ENCODE results near the gene SLC25A4.
A peak's percentile ranks its signal among the peaks of the same experiment; 100 is the strongest.

The SLC25A4 gene

GRCh38 chr4:185120631-185120946 lies 22.5 kb upstream of the SLC25A4 start:
- no peak for DNase-seq (ENCODE audit: low spot score)

GRCh38 chr4:185122681-185123345 lies 20.3 kb upstream of the SLC25A4 start:
- DNase-seq (ENCODE audit: low spot score), result no peak

- no peak for DNase-seq (ENCODE audit: low spot score)
Observed at GRCh38 chr4:185124006-185124405, 19.1 kb upstream of the SLC25A4 start.

- DNase-seq (ENCODE audit: low spot score), result no peak
Observed at GRCh38 chr4:185127021-185127925, 15.8 kb upstream of the SLC25A4 start.

GRCh38 chr4:185128272-185129119 lies 14.6 kb upstream of the SLC25A4 start:
- no peak for DNase-seq (ENCODE audit: low spot score)

- peak; percentile 20 for DNase-seq (ENCODE audit: low spot score)
Observed at GRCh38 chr4:185134307-185134869, 8.7 kb upstream of the SLC25A4 start.

- no peak for DNase-seq (ENCODE audit: low spot score)
Observed at GRCh38 chr4:185137233-185137925, 5.7 kb upstream of the SLC25A4 start.

- DNase-seq (ENCODE audit: low spot score), result no peak
Observed at GRCh38 chr4:185138161-185138560, 4.9 kb upstream of the SLC25A4 start.

GRCh38 chr4:185139736-185140135 lies 3.3 kb upstream of the SLC25A4 start:
- no peak for DNase-seq (ENCODE audit: low spot score)

GRCh38 chr4:185141777-185142176 lies 1.3 kb upstream of the SLC25A4 start:
- no peak for DNase-seq (ENCODE audit: low spot score)

GRCh38 chr4:185142564-185142911 lies 528 bp upstream of the SLC25A4 start:
- no peak for DNase-seq (ENCODE audit: low spot score)

GRCh38 chr4:185143601-185143969 lies 519 bp downstream of the SLC25A4 start:
- peak; percentile 12 for DNase-seq (ENCODE audit: low spot score)

- no peak for DNase-seq (ENCODE audit: low spot score)
Observed at GRCh38 chr4:185144601-185145240, 1.7 kb downstream of the SLC25A4 start.

- DNase-seq (ENCODE audit: low spot score), result no peak
Observed at GRCh38 chr4:185145572-185145971, 2.5 kb downstream of the SLC25A4 start.

- no peak for DNase-seq (ENCODE audit: low spot score)
Observed at GRCh38 chr4:185149392-185149791, 6.3 kb downstream of the SLC25A4 start.

- DNase-seq (ENCODE audit: low spot score), result no peak
Observed at GRCh38 chr4:185151296-185151695, 8.2 kb downstream of the SLC25A4 start.

- DNase-seq (ENCODE audit: low spot score), result peak; percentile 39
Observed at GRCh38 chr4:185165605-185166063, 22.6 kb downstream of the SLC25A4 start.

- no peak for DNase-seq (ENCODE audit: low spot score)
Observed at GRCh38 chr4:185167234-185167633, 24.2 kb downstream of the SLC25A4 start.

GRCh38 chr4:185171373-185172071 lies 28.5 kb downstream of the SLC25A4 start:
- DNase-seq (ENCODE audit: low spot score), result no peak

- no peak for DNase-seq (ENCODE audit: low spot score)
Observed at GRCh38 chr4:185179488-185179887, 36.4 kb downstream of the SLC25A4 start.

GRCh38 chr4:185182239-185182638 lies 39.2 kb downstream of the SLC25A4 start:
- no peak for DNase-seq (ENCODE audit: low spot score)

Measured in CD4-positive, alpha-beta T cell treated with Interleukin-6 at 100 ng/mL for 8 hours (primary cell).